Trophoblast cell (in vitro differentiated cells and primary cell): ENCODE data around the gene KRT74.

Experiments
- DNase-seq, 2 donors: peaks; one replicate each; pipeline ENCODE4 v3.0.0-alpha.2; 2016
- H2AFZ ChIP-seq: 2 replicates; pipeline ENCODE4 v1.6.1; 2013; ENCODE audit warnings: low read length, moderate library complexity, mild to moderate bottlenecking; ENCODE audit not compliant: insufficient read depth, poor library complexity
- H2AK5ac ChIP-seq: 2 replicates; pipeline ENCODE4 v1.6.1; 2013; ENCODE audit warnings: mild to moderate bottlenecking, low read length
- H2BK120ac ChIP-seq: 2 replicates; pipeline ENCODE4 v1.6.1; 2013; ENCODE audit warnings: low read length, mild to moderate bottlenecking, moderate library complexity; ENCODE audit not compliant: insufficient read depth, poor library complexity
- H2BK12ac ChIP-seq: 2 replicates; pipeline ENCODE4 v1.6.1; 2013; ENCODE audit warnings: mild to moderate bottlenecking, low read length, moderate library complexity
- H2BK5ac ChIP-seq: 2 replicates; pipeline ENCODE4 v1.6.1; 2013; ENCODE audit warnings: low read length, low read depth, moderate library complexity, mild to moderate bottlenecking; ENCODE audit not compliant: poor library complexity
- H3K14ac ChIP-seq: 2 replicates; pipeline ENCODE4 v1.6.1; 2013; ENCODE audit warnings: mild to moderate bottlenecking, low read length
- H3K18ac ChIP-seq: 2 replicates; pipeline ENCODE4 v1.6.1; 2013; ENCODE audit warnings: mild to moderate bottlenecking, low read length
- H3K23ac ChIP-seq: 2 replicates; pipeline ENCODE4 v1.6.1; 2013; ENCODE audit warnings: low read length
- H3K27ac ChIP-seq: 2 replicates; pipeline ENCODE4 v1.5.1; 2013; ENCODE audit warnings: low read depth, mild to moderate bottlenecking, inconsistent platforms, low read length, moderate library complexity
- H3K27me3 ChIP-seq: 2 replicates; pipeline ENCODE4 v1.6.1; 2013; ENCODE audit warnings: inconsistent platforms, mild to moderate bottlenecking, low read length, moderate library complexity; ENCODE audit not compliant: insufficient read depth
- H3K36me3 ChIP-seq, 2 experiments: 1 replicate in 1 of 2; 2 replicates in 1 of 2; pipeline ENCODE4 v1.6.1; 2013; ENCODE audit warnings: low read length in 2 of 2, mild to moderate bottlenecking in 2 of 2, moderate library complexity in 1 of 2; ENCODE audit not compliant: insufficient read depth in 2 of 2, control insufficient read depth in 1 of 2
- H3K4ac ChIP-seq: 2 replicates; pipeline ENCODE4 v1.6.1; 2013; ENCODE audit warnings: low read depth, mild to moderate bottlenecking, low read length, moderate library complexity
- H3K4me1 ChIP-seq, 2 experiments: 1 replicate in 1 of 2; 2 replicates in 1 of 2; pipeline ENCODE4 v1.6.1; 2013; ENCODE audit warnings: low read length in 2 of 2, mild to moderate bottlenecking in 2 of 2, moderate library complexity in 1 of 2; ENCODE audit not compliant: insufficient read depth in 2 of 2, control insufficient read depth in 1 of 2
- H3K4me2 ChIP-seq: 2 replicates; pipeline ENCODE4 v1.6.1; 2013; ENCODE audit warnings: inconsistent platforms, mild to moderate bottlenecking, low read length, moderate library complexity
- H3K4me3 ChIP-seq: 2 replicates; pipeline ENCODE4 v1.5.1; 2013; ENCODE audit warnings: mild to moderate bottlenecking, low read depth, low read length, inconsistent platforms
- H3K79me1 ChIP-seq: one replicate; pipeline ENCODE4 v1.6.1; 2013; ENCODE audit warnings: low read length
- H3K79me2 ChIP-seq: 2 replicates; pipeline ENCODE4 v1.6.1; 2013; ENCODE audit warnings: low read length, mild to moderate bottlenecking; ENCODE audit not compliant: control insufficient read depth, insufficient read depth, poor library complexity
- H3K9ac ChIP-seq: 2 replicates; pipeline ENCODE4 v1.6.1; 2013; ENCODE audit warnings: mild to moderate bottlenecking, low read length
- H3K9me3 ChIP-seq: 2 replicates; pipeline ENCODE4 v1.6.1; 2013; ENCODE audit warnings: low read depth, mild to moderate bottlenecking, control low read depth, inconsistent platforms, low read length; ENCODE audit not compliant: insufficient read depth
- H4K12ac ChIP-seq: 2 replicates; pipeline ENCODE4 v1.6.1; 2013; ENCODE audit warnings: low read depth, mild to moderate bottlenecking, low read length, moderate library complexity
- H4K8ac ChIP-seq: 2 replicates; pipeline ENCODE4 v1.6.1; 2013; ENCODE audit warnings: low read depth, mild to moderate bottlenecking, low read length, moderate library complexity
- H4K91ac ChIP-seq: one replicate; pipeline ENCODE4 v1.6.1; 2013; ENCODE audit warnings: low read depth, mild to moderate bottlenecking, low read length, moderate library complexity
- WGBS: extraction: QIAGEN DNeasy Blood & Tissue Kit; methylation state at CpG from one replicate; pipeline ENCODE4 v1.1.7; 2013; ENCODE audit warnings: missing lambda C conversion rate; ENCODE audit not compliant: insufficient read length, insufficient coverage; ENCODE audit errors: extremely low coverage; 5-methylcytosine and 5-hydroxymethylcytosine counted together

Gene KRT74

GRCh38 chr12:52555577-52555976 lies 18.1 kb downstream of the KRT74 start:
- Histone ChIP-seq H3K9me3 (no peaks in the 10 kb centered on the region), H3K27me3 (no peaks in the 10 kb centered on the region), H3K9ac (no peak overlapping the region), H3K4ac (no peak overlapping the region), H4K12ac (no peak overlapping the region), H3K79me2 (no peaks in the 10 kb centered on the region), H2AFZ (no peak overlapping the region), H3K14ac (no peak overlapping the region), H3K27ac (no peak overlapping the region), H4K8ac (no peak overlapping the region), H3K36me3 (no peaks in the 10 kb centered on the region), H4K91ac (no peak overlapping the region), H3K4me3 (no peak overlapping the region), H3K4me2 (no peak overlapping the region), H2AK5ac (no peak overlapping the region), H3K4me1 (peaks cover 12 to 14% of the 10 kb centered on the region in 2 experiments), H3K18ac (no peak overlapping the region), H3K79me1 (peaks cover 5% of the 10 kb centered on the region), H3K23ac (no peak overlapping the region), H2BK120ac (no peak overlapping the region), H2BK5ac (no peak overlapping the region), H2BK12ac (no peak overlapping the region)
- WGBS = no CpG with 5 or more reads among the region's 6 CpGs
- DNase-seq = no peak

GRCh38 chr12:52552681-52553195 lies 20.9 kb downstream of the KRT74 start, which contains the start of gene KRT71:
Gene KRT71 (minus strand): TSS chr12:52553145. CDS start chr12:52553077, 68 bp downstream.
- no peak within 1 kb of the TSS for H3K4ac ChIP-seq
- peak within 1 kb of the TSS; percentile 43 for H3K27ac ChIP-seq
- no peaks in the 10 kb centered on the region for H3K36me3 ChIP-seq
- H2AK5ac ChIP-seq = peak within 1 kb of the TSS; percentile 76
- H3K23ac ChIP-seq = no peak within 1 kb of the TSS
- H4K12ac ChIP-seq = no peak within 1 kb of the TSS
- H2AFZ ChIP-seq = no peak within 1 kb of the TSS
- H3K9me3 ChIP-seq = no peaks in the 10 kb centered on the region
- no peaks in the 10 kb centered on the region for H3K79me2 ChIP-seq
- H3K4me1 ChIP-seq = peaks cover 12 to 15% of the 10 kb centered on the region in 2 experiments
- H3K79me1 ChIP-seq = peaks cover 5% of the 10 kb centered on the region
- no peaks in the 10 kb centered on the region for H3K27me3 ChIP-seq
- peak within 1 kb of the TSS; percentile 55 for H3K14ac ChIP-seq
- H4K8ac ChIP-seq = no peak within 1 kb of the TSS
- H3K4me2 ChIP-seq = no peak within 1 kb of the TSS
- no peak within 1 kb of the TSS for H3K9ac ChIP-seq
- no peak for DNase-seq
- no peak within 1 kb of the TSS for H3K4me3 ChIP-seq
- H2BK5ac ChIP-seq = peak within 1 kb of the TSS; percentile 36
- no CpG with 5 or more reads among the region's 14 CpGs for WGBS
- no peak within 1 kb of the TSS for H3K18ac ChIP-seq
- peak within 1 kb of the TSS; percentile 75 for H2BK12ac ChIP-seq
- H2BK120ac ChIP-seq = peak within 1 kb of the TSS; percentile 67
- peak within 1 kb of the TSS; percentile 77 for H4K91ac ChIP-seq

DNA sequence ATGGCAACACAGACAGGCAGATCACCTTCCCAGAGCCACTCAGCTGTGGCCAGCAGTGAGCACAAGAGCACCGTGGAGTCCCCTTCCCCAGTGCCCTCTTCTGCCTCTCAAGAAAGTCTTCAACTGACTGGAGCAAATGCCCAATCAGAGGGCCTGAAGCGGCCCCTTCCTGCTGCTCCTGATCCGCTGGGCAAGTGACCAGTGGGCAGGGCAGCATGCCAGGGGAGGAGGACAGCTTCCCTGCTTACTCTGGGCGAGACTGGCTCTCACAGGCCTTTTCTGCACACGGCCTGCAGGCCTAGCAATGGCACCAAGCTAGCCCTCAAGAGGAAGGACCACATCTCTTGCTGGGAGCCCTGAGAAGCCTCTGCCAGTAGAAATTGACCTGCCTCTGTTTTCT lies 21.6 kb downstream of the KRT74 start:
- Histone ChIP-seq H3K23ac (no peak overlapping the region), H3K9me3 (no peaks in the 10 kb centered on the region), H2BK5ac (peak overlapping the region; percentile 36), H4K8ac (no peak overlapping the region), H3K9ac (no peak overlapping the region), H3K18ac (no peak overlapping the region), H3K79me2 (no peaks in the 10 kb centered on the region), H3K79me1 (peaks cover 5% of the 10 kb centered on the region), H3K4me1 (peaks cover 12 to 15% of the 10 kb centered on the region in 2 experiments), H3K27me3 (no peaks in the 10 kb centered on the region), H2BK12ac (peak overlapping the region; percentile 75), H3K4ac (no peak overlapping the region), H2AFZ (no peak overlapping the region), H4K91ac (peak overlapping the region; percentile 77), H3K4me3 (no peak overlapping the region), H3K36me3 (no peaks in the 10 kb centered on the region), H3K4me2 (no peak overlapping the region), H3K27ac (peak overlapping the region; percentile 43), H4K12ac (no peak overlapping the region), H2AK5ac (peak overlapping the region; percentile 76), H2BK120ac (peak overlapping the region; percentile 67), H3K14ac (peak overlapping the region; percentile 55)
- no CpG with 5 or more reads among the region's 5 CpGs for WGBS
- DNase-seq = no peak

DNA sequence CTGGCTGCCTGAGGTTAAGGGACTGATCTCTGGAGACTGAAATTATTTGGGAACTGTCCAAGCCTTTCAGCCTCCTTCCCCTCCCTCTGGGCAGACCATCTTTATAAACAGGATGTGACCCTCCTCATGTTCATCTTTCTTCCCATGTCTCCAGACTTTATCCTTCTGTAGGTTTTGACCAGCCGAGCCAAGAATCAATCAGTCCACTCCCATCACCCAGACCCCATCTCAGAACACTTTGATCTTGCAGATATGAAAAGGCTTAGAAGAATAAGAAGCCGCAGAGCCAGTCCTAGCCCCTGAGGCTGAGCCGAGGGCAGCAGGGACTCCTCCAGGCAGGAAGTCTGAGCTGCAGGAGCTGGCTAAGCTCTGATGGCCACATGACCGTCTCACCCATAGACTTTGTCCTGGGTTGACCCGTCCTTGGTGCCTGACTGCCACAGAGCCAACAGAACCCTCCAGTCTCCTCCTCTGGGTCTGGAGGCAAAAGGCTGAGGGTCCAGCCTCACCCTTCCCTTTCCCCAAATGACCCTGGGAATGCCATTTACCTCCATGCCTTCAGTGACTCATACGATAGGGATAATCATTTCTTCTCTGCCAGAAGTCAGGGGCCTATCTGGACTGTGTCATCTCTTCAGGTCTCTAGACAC lies 22.3 kb downstream of the KRT74 start:
- Histone ChIP-seq H2AK5ac (no peak overlapping the region), H2BK5ac (peak overlapping the region; percentile 49), H4K12ac (no peak overlapping the region), H3K79me1 (peaks cover 5% of the 10 kb centered on the region), H4K8ac (no peak overlapping the region), H3K23ac (no peak overlapping the region), H3K4me1 (peaks cover 12 to 15% of the 10 kb centered on the region in 2 experiments), H3K36me3 (no peaks in the 10 kb centered on the region), H2AFZ (no peak overlapping the region), H3K4me2 (no peak overlapping the region), H3K4me3 (no peak overlapping the region), H3K27me3 (no peaks in the 10 kb centered on the region), H3K27ac (peak overlapping the region; percentile 19), H2BK12ac (peak overlapping the region; percentile 48), H3K9ac (no peak overlapping the region), H2BK120ac (no peak overlapping the region), H3K4ac (no peak overlapping the region), H3K14ac (peak overlapping the region; percentile 62), H4K91ac (no peak overlapping the region), H3K9me3 (no peaks in the 10 kb centered on the region), H3K79me2 (no peaks in the 10 kb centered on the region), H3K18ac (no peak overlapping the region)
- DNase-seq = peak; percentile 93 to 95
- no CpG with 5 or more reads among the region's 6 CpGs for WGBS
